ENCODE data around the gene TSC2. TPM values are rescaled to one million over a fixed set of nuclear protein-coding genes. Genes with fewer than 3 reads are reported as not detected.
"Not testable (repeated sequence)": the region's sequence is repeated elsewhere in the genome, so short reads cannot be mapped to it uniquely, and the experiment has no call there.

Gene TSC2
- total RNA-seq, 1 donor from 2014 or later, result 23.6 TPM

- not testable (repeated sequence) for DNase-seq (ENCODE audit: low read depth in 2 of 2)
Observed at GRCh38 chr16:2117960-2118722, 70.4 kb downstream of the TSC2 start.

- peak in 1 of 2 donors; percentile 33 for DNase-seq (ENCODE audit: low read depth in 2 of 2)
Observed at GRCh38 chr16:2121325-2121724, 73.5 kb downstream of the TSC2 start.

GRCh38 chr16:2121853-2122252, 74.1 kb downstream of the TSC2 start:
- DNase-seq (ENCODE audit: low read depth in 2 of 2), result no peak

- DNase-seq (ENCODE audit: low read depth in 2 of 2), result no peak
Observed at GRCh38 chr16:2122429-2122828, 74.6 kb downstream of the TSC2 start.

GRCh38 chr16:2122934-2123683, 75.3 kb downstream of the TSC2 start:
- DNase-seq (ENCODE audit: low read depth in 2 of 2), result not testable (repeated sequence)

GRCh38 chr16:2123706-2124376, 76.1 kb downstream of the TSC2 start:
- not testable (repeated sequence) for DNase-seq (ENCODE audit: low read depth in 2 of 2)

- not testable (repeated sequence) for DNase-seq (ENCODE audit: low read depth in 2 of 2)
Observed at GRCh38 chr16:2124377-2124693, 76.5 kb downstream of the TSC2 start.

GRCh38 chr16:2124694-2125444, 77.1 kb downstream of the TSC2 start:
- DNase-seq (ENCODE audit: low read depth in 2 of 2), result peak in 1 of 2 donors; percentile 70

- DNase-seq (ENCODE audit: low read depth in 2 of 2), result not testable (repeated sequence)
Observed at GRCh38 chr16:2125609-2126008, 77.8 kb downstream of the TSC2 start.

GRCh38 chr16:2126161-2126743, 78.5 kb downstream of the TSC2 start:
- DNase-seq (ENCODE audit: low read depth in 2 of 2), result not testable (repeated sequence)

GRCh38 chr16:2126928-2127556, 79.3 kb downstream of the TSC2 start:
- DNase-seq (ENCODE audit: low read depth in 2 of 2), result not testable (repeated sequence)

GRCh38 chr16:2127630-2128280, 80.0 kb downstream of the TSC2 start:
- peak in 1 of 2 donors; percentile 48 for DNase-seq (ENCODE audit: low read depth in 2 of 2)

- DNase-seq (ENCODE audit: low read depth in 2 of 2), result not testable (repeated sequence)
Observed at GRCh38 chr16:2129251-2129650, 81.5 kb downstream of the TSC2 start.

GRCh38 chr16:2129890-2130447, 82.2 kb downstream of the TSC2 start:
- not testable (repeated sequence) for DNase-seq (ENCODE audit: low read depth in 2 of 2)

- DNase-seq (ENCODE audit: low read depth in 2 of 2), result not testable (repeated sequence)
Observed at GRCh38 chr16:2133797-2134196, 86.0 kb downstream of the TSC2 start.

- not testable (repeated sequence) for DNase-seq (ENCODE audit: low read depth in 2 of 2)
Observed at GRCh38 chr16:2135071-2135470, 87.3 kb downstream of the TSC2 start.

- DNase-seq (ENCODE audit: low read depth in 2 of 2), result peak; percentile 85 to 95
Observed at GRCh38 chr16:2135770-2136490, 88.1 kb downstream of the TSC2 start, which contains the start of gene PKD1. Gene PKD1, minus strand, starts transcription at chr16:2135898. Its CDS starts 209 bp downstream, at chr16:2135689.

Measured in dermis microvascular lymphatic vessel endothelial cell (primary cell).